Activated T-helper 1 cell treated with Interleukin-2 at 50 U/mL for 16 hours (primary cell): ENCODE results near the gene ABHD12.
"Not testable (repeated sequence)": the region's sequence is repeated elsewhere in the genome, so short reads cannot be mapped to it uniquely, and the experiment has no call there.

ENCODE experiments used
- DNase-seq: peaks from one replicate; pipeline ENCODE4 v3.0.0-alpha.2; 2020; ENCODE audit warnings: low read depth

Gene ABHD12

DNA sequence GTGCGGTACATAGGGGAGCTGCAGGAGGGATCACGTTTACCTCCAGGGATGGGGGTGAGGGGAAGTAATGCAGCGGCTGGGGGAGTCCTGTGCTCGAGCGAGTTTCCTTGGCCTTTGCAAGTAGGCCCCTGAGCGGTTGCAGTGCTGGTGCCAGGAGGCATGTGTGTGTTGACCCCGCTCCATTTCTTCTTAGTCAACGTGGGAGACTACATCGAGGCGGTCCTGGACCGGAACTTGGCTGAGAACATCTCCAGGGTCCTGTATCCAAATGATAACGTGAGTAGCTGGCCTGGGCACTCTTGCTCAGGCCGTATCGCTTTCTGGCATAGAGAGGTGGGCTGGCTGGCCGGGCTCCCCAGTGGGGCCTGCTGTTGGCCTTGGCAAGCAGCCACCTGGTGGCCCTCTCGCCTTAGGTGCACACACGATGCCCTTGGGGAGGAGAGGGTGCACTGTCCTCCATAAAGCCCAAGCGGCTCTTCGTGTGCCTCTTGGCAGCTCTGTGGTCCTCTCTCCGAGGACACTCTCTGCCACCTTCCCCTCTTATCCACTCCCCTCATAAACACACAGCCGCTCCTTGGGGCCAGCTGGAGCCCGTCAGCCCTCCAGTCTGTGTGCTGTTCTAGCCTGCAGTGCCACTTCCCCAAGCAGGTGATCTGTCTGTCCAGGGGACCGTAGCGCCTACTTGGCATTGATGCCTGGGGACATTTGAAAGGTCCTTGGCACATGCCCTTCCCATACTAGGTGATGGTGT lies 113.4 kb downstream of the ABHD12 start:
- no peak for DNase-seq

GRCh38 chr20:25276533-25277050 lies 114.0 kb downstream of the ABHD12 start:
- DNase-seq = no peak

GRCh38 chr20:25275813-25276532 lies 114.7 kb downstream of the ABHD12 start:
- DNase-seq = no peak

DNA sequence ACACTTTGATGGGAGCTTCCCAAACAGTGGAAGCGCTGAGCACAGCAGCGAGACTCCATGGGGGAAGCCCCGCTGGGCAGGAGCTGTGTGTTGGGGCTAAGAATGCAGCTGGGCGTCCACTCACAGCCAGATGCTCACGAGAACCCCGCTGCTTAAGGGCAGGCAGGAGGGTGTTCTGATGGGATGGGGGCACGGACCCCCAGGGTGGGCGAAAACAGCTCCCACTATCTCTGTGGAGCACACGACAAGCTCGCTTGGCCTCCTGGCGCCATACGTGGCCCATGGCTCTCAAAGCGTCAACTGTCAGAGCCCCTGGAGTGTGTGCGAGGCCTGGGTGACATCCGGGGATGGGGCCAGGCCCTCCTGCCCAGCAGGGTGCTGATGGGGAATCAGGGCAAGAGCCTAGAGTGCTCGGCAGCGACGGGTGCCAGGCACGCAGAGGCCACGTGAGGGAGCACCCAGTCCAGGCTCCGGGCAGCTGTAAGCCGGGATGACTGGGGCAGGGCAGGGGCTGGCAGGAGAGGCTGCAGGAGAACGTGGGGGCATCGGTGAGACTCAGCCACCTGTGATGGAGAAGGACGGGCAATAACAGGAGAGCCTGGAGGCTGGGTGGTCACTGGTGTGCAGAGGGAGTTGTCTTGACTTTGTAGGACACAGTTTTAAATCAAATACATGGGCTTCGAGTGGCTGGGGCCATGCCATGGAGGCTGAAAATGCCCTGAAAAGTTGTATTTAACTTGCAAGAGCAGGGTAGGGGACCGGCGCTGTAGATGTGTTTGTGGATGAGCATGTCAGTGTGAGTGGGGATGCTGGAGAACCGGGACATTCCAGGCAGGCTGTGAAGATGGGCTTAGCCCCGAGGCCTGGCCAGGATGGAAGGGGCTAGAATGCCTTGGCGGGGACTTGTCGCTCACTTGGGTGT lies 115.5 kb downstream of the ABHD12 start:
- no peak for DNase-seq

DNA sequence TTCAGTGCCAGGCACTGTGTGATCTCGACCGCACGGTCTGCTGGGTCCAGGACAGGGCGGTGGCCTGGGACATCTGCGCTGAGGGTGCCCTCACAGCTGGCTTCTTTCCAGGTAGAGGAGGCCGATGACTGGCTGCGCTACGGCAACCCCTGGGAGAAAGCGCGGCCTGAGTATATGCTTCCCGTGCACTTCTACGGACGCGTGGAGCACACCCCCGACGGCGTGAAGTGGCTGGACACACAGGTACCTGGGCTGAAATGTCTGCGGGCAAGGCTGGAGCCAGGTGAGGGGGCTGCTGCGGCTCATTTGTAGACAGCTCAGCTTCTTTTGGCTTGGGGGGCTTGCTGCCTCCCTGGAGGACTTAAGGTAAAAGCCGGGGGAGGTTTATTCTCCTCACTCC lies 116.2 kb downstream of the ABHD12 start:
- no peak for DNase-seq

- no peak for DNase-seq
Measured at GRCh38 chr20:25273541-25274358, 116.9 kb downstream of the ABHD12 start.

GRCh38 chr20:25273046-25273445 lies 117.6 kb downstream of the ABHD12 start:
- DNase-seq = no peak

DNA sequence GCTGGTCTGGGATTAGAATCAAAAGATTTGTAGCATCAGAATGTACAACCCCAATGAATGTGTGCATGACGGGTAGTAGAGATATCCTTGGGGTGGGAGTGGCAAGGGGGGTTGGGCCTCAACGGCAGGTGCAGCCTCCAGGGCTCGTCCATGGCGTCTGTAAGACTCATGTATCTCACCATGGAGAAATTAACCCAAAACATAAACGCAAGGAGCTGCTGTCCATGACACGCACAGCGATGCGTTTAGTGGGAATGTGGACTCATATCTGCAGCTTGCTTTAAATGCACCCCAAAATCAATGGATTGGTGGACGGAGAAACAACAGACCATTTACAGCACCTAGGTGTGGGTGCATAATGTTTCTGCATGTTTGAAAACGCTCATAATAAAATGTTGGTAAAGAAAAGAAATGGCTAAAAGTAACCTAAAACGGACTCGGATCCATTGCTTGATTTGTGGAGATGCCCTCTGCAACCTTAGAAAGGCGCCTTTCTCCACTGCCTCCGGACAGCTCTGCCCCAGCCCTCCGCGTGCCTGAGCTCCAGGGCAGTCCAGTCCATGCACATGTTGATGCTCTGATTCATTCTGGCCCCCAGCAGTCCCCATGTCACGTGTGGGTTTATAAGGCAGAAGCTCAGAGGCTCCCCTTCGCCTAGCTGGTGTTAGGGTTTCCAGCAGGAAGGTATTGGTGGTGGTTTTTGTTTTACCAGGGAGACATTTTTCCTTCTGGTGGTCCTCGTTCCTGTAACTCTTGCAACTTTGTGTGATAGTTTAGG lies 118.2 kb downstream of the ABHD12 start:
- DNase-seq = no peak

DNA sequence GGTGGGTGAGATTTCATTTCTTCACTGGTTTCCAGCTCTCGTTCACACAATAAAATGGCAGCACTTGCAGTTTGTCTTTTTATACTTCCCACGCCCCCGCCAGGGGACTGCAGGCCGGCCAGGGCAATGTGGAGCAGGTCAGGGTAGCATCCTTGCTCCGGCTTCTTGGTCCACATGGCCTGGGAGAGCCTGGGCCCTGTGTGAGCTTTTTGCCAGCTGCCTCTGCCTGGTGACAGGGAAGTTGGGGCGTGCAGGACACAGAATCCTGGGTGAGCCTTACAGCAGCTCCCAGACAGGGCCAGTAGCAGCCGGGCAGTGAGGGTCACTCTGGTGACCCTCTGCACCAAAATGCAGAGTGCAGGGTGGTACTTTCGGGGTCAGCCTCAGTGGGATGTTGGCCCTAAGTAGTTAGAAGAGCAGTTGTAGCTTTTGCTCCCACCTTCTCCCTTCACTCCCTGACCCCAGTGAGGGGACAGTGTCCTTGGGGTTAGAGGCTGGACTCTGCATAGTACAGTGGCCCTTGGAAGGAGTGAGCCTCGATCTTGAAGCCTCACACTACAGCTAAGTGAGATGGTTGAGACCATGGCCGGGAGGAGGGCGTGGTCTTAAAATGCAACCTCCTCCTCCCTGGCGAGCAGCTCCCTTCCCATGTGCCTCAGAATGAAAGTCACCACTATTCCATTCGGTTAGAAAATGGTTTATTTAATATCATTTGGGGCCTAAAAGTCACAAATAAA lies 119.0 kb downstream of the ABHD12 start:
- DNase-seq = no peak

- DNase-seq = no peak
Measured at GRCh38 chr20:25270829-25271251, 119.8 kb downstream of the ABHD12 start.

DNA sequence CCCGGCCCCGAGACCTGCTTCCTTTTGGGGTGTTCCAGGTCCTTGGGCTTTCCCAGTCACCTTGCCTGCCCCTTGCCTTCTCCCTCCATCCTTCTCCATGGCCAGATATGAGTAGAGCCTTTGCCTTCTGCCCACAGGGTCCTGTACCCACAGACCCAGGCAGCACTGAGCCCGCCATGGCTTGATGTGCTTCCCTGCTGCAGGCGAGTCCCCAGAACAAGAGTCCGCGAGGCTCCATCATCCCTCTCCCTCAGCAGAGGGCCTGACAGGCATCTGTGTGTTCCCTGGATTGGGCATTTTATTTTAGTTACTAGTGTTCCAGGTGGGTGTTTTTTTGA lies 120.8 kb downstream of the ABHD12 start:
- no peak for DNase-seq

DNA sequence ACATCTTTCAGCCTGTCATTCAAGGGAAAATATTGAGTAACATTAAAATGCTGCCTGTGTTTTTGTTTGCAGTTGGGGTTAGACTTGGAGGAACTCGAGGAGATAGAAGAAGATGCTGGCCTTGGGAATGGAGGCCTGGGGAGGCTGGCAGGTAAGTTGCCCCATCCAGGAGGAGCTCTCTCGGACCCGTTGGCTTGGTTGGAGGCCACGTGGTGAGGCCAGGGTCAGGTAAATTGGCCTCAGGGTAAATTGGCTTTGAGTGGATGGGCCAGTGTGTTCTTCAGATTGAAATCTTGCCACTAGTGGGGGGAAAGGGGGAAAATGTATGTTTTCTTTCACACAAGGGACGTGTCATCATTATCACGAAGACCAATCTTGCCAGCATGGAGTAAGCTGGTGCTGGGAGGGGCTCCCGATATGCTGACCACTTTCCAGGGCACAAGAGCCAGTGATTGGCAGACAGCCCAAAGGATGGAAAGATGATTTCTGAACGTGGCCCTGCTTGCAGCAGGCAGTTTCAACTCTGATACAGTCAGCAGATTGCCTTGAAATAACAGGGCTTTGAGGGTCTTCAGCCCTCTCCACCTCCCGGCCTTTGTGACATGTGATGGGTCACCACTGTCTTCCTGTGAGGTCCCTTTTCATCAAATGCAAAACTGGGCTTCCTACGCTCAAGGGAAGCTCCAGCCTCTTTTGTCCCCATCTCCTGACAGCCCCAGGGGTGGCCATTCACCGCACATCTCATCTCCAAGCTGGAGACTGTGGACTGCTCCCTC lies 121.4 kb downstream of the ABHD12 start:
- no peak for DNase-seq

GRCh38 chr20:25260770-25261437 lies 129.7 kb downstream of the ABHD12 start:
- DNase-seq = not testable (repeated sequence)

DNA sequence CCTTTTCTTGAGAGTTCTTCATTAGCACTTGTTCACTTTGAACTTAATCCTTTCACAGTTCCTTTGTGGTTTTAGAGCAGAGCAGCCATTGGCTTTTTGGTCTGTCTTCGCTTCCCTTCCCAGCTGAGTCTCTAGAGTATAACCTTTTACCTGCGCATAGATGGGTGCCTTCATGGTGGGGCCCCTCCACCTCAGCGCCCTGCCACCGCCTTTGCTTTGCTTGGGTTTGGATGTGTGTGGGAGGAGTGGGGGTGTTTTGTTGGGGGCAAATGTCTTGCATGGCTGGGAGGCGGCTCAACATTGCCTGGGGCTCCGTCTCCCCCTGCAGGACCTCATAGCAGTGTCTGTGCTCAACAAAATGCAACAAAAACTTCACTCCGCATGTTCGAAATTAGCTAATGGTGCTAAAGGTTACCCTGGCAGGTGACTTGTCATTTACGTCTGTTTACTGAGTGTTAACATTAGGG lies 130.8 kb downstream of the ABHD12 start:
- DNase-seq = no peak

- no peak for DNase-seq
Measured at GRCh38 chr20:25259358-25259757, 131.3 kb downstream of the ABHD12 start.

GRCh38 chr20:25258828-25259227 lies 131.8 kb downstream of the ABHD12 start:
- no peak for DNase-seq

DNA sequence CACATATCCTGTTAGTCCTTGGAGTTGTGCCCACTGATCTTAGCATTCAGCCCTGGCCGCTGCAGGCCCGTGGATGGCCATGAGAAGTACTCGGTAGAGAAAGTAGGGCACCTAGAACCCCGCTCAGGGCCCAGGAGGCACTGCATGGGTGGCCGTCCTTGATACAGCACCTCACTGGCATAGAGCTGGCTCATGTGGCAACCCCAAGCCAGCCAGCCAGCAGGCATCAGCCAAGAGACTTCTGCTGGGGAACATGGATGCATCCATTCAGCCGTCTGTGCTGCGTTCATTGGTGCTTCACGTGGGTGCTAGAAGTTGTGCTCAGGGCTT lies 132.2 kb downstream of the ABHD12 start:
- DNase-seq = no peak

GRCh38 chr20:25257756-25258475 lies 132.7 kb downstream of the ABHD12 start:
- no peak for DNase-seq
